NB4 (cell line): ENCODE results near the gene FILIP1L.
A peak's percentile ranks its signal among the peaks of the same experiment; 100 is the strongest.

Experiments used
- DNase-seq: peaks from one replicate; pipeline ENCODE4 v3.0.0; 2010; ENCODE audit warnings: low read depth
- H3K4me3 ChIP-seq: one replicate; pipeline ENCODE4 v1.5.1; 2011; ENCODE audit warnings: mild to moderate bottlenecking, low read depth, low read length, moderate library complexity
- MYC ChIP-seq: IDR thresholded peaks from 2 replicates; pipeline ENCODE4 v1.6.1; 2011; ENCODE audit warnings: low read depth, low read length
- POLR2A ChIP-seq: IDR thresholded peaks from 2 replicates; pipeline ENCODE4 v1.6.1; 2011; ENCODE audit warnings: mild to moderate bottlenecking; ENCODE audit not compliant: insufficient read length; ENCODE audit errors: extremely low read depth
- TF ChIP-seq, protein P1 (sequence below): IDR thresholded peaks from one replicate; pipeline ENCODE4 v1.5.1; 2012; ENCODE audit warnings: low read depth, low read length
- TF ChIP-seq, protein P2 (sequence below): IDR thresholded peaks from 2 replicates; pipeline ENCODE4 v1.6.1; 2011; ENCODE audit warnings: low read depth, low read length

The FILIP1L gene

DNA sequence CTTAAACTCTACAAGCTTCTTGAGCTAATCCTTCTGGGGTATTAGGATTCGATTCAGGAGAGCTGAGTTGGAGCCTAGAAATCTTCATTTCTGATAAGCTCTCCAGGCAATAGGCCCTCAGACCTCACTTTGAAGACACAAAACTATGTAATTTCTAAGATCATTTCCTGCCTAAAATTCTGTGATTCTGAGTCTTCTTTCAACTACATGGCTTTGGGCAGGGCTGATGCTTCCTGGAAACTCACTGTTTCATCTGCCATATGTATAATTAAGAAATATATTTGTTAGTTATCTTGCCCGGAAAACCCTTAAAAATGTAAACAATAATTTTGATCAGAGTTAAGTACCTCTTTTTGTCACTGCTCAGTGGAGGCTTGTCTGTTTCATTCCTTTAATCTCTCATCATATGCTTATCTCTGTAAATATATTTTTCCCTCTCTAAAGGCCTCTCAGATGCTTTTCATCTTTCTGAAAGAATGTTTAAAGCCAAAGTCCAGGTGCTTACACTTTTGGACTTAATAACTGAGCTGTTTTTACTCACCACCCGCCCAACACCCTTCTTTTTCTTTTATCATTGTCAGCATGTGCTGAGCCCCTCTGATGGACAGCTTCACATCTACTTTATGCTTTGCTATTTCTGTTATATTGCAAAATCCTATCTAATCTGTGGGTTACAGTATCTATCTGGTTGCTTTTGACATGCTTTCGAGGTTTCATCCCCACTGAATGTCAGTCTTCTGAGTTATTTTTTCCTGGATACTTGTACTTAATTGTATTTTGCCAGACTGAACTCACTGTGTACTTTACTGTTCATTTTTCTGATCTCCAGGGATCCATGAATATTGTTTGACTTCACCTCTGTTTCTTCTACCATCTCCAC lies 38.2 kb downstream of the FILIP1L start:
- DNase-seq: peak; percentile 55
- no peak overlapping the region for H3K4me3 ChIP-seq
- TF ChIP-seq POLR2A: no peak
- TF ChIP-seq, protein P1, sequence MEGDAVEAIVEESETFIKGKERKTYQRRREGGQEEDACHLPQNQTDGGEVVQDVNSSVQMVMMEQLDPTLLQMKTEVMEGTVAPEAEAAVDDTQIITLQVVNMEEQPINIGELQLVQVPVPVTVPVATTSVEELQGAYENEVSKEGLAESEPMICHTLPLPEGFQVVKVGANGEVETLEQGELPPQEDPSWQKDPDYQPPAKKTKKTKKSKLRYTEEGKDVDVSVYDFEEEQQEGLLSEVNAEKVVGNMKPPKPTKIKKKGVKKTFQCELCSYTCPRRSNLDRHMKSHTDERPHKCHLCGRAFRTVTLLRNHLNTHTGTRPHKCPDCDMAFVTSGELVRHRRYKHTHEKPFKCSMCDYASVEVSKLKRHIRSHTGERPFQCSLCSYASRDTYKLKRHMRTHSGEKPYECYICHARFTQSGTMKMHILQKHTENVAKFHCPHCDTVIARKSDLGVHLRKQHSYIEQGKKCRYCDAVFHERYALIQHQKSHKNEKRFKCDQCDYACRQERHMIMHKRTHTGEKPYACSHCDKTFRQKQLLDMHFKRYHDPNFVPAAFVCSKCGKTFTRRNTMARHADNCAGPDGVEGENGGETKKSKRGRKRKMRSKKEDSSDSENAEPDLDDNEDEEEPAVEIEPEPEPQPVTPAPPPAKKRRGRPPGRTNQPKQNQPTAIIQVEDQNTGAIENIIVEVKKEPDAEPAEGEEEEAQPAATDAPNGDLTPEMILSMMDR: no peak
- TF ChIP-seq, protein P2, sequence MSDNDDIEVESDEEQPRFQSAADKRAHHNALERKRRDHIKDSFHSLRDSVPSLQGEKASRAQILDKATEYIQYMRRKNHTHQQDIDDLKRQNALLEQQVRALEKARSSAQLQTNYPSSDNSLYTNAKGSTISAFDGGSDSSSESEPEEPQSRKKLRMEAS: no peak
- TF ChIP-seq MYC: no peak

DNA sequence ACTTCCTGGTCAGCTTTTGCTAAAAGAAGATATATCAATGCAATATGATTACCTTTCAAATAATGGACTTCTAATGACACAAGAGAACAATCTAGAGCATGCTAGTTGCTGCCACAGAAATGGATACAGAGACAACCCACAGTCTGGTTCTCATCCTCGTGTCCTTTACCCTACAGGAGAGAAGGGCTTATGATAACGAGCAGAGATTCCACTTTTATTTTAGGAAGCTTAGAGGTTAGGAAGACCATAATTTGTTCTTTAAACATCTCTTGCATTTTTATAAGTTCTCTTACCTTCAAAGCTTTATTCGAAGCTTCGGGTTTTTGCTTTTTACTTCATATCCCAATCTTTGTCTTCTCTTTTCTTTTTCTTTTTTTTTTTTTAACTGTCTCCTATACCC lies 39.1 kb downstream of the FILIP1L start:
- no peak overlapping the region for H3K4me3 ChIP-seq
- no peak for DNase-seq
- TF ChIP-seq, protein P1: no peak
- TF ChIP-seq, protein P2: no peak
- TF ChIP-seq POLR2A (no peak), MYC (no peak)

DNA sequence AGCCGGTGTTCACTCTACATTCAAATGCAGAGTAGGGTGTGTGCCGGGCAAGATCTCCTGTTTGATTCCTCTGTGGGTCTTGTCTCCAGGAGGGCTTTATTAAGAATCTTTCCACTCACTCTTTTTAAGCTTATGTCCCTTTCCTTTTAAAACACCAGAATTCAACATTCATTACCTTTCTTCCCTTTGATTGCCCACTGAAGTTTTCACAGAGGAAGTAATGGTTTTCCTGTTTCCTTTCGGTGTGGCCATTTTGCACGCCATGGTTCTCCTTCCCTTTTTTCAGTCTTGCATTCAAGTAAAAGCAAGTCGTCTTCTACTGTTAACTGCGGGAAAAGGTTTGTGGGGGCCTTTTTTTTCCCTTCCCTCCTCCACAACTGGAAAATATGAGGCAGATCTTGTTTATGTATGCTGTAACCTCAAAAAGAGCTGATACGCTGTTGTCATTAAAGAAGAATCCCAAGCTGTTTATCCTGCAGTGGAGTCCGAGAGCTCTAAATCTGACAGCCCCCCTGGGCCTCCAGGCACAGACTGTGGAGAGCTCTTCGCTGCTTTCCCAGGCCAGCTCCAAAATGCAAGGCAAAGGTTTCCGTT lies 40.5 kb downstream of the FILIP1L start:
- H3K4me3 ChIP-seq: peak overlapping the region; percentile 45
- peak; percentile 87 for DNase-seq
- TF ChIP-seq, protein P2: 0 out of 2 replicates have a peak, but pooled peaks have one; percentile 23
- TF ChIP-seq MYC: no peak

DNA sequence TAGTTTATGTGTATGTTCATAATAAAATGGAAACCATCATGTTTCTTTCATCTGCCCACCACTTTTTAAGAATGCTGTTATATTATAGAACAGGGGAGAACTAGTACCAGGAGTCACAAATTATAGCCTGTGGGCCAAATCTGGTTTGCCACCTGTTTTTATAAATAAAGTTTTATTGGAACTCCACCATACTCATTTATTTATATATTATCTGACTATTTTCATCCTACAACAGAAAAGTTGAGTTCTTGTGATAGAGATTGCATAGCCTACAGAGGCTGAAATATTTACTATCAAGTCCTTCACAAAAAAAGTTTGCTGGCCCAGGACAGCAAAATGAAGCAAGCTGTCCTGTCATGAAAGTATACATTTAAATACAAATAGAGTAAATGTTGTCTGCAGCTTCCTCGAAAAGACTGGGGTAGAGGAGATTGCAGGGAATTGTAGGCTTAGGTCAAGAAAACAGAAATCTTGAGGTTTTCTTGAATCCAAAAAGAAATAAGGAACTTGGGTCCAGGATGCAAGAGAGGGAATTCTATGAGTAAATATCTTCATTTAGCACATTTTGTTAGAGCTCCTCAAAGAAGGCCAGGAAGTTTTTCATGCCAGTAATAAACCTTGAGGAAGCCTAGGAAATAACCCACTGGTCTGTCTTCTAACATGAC lies 41.1 kb downstream of the FILIP1L start:
- no peak for DNase-seq
- H3K4me3 ChIP-seq: peak overlapping the region; percentile 45
- TF ChIP-seq, protein P2: no peak
- TF ChIP-seq, protein P1: no peak
- TF ChIP-seq POLR2A: no peak
- TF ChIP-seq MYC: no peak

DNA sequence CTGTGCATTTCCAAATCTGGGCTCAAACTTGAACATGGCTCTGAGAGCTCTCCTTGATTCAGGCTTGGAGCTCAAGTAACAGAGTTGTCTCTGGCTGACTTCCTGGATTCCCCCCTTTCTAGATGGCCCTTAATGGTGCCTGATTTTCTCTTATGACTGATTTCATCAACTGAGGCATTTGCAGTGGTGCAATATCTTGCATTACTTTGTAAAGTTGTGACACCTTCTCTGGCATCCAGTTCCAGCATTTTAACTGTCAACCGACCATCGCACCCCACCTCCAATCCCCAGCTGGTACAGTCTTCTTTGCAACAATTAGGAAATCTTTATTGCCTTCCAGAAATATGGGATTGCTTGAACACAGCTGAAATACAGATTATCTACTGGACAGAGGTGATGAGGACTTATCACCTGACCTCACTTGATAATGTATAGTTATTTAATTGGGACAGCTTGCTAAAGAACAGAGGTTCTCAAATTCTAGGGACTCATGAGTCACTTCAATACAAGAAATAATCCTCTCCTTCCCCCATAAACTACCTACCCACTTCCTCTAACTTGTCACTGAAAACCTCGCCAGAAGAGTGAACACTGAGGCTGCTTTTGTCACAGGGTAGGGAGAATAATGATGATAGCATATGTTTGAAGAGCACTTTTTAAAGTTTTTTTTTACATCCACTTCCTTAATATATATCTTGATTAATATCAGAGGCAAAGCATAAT lies 41.8 kb downstream of the FILIP1L start:
- TF ChIP-seq POLR2A (no peak), MYC (peak; percentile 24; the same call in 1 of the 2 replicates)
- TF ChIP-seq, protein P2: peak; percentile 37
- TF ChIP-seq, protein P1: no peak
- H3K4me3 ChIP-seq: peak overlapping the region; percentile 45
- DNase-seq: peak; percentile 87
